DND-41 (cell line): ENCODE results near the gene VKORC1.

ENCODE experiments used
- ATAC-seq: fragments of 200-7000 bp; cut with Tn5 transposase; 3 replicates; pipeline ENCODE4 v1.9.1; 2021; ENCODE audit warnings: low read depth; ENCODE audit not compliant: insufficient read depth
- DNase-seq: peaks from one replicate; pipeline ENCODE4 v3.0.0-alpha.2; 2020
- H2AFZ ChIP-seq: 2 replicates; pipeline ENCODE4 v1.6.0; 2012; ENCODE audit warnings: low read depth, low read length
- H3K27ac ChIP-seq: 2 replicates; pipeline ENCODE4 v1.5.1; 2012; ENCODE audit warnings: low read length, inconsistent platforms
- H3K27me3 ChIP-seq: fragments of 200-600 bp; sonication (generic); 2 replicates; pipeline ENCODE4 v1.6.0; 2012; ENCODE audit warnings: low read length, mild to moderate bottlenecking, inconsistent platforms; ENCODE audit not compliant: insufficient read depth, poor library complexity
- H3K36me3 ChIP-seq: 2 replicates; pipeline ENCODE4 v1.5.1; 2012; ENCODE audit warnings: low read length, inconsistent platforms; ENCODE audit not compliant: insufficient read depth
- H3K4me1 ChIP-seq: 2 replicates; pipeline ENCODE4 v1.5.1; 2012; ENCODE audit warnings: mild to moderate bottlenecking, low read length; ENCODE audit not compliant: insufficient read depth
- H3K4me2 ChIP-seq: 2 replicates; pipeline ENCODE4 v1.6.0; 2012; ENCODE audit warnings: mild to moderate bottlenecking, moderate library complexity, low read length, inconsistent platforms; ENCODE audit not compliant: insufficient read depth
- H3K4me3 ChIP-seq, 2 experiments: fragments of 200-600 bp in 1 of 2; shearing (Covaris generic) in 1 of 2; 2 replicates each; pipeline ENCODE4 v1.5.1; 2012 to 2016; ENCODE audit warnings: inconsistent platforms in 2 of 2, low read length in 2 of 2, mild to moderate bottlenecking in 2 of 2, low read depth in 1 of 2, moderate library complexity in 1 of 2
- H3K79me2 ChIP-seq: 2 replicates; pipeline ENCODE4 v1.6.0; 2012; ENCODE audit warnings: low read length, inconsistent platforms; ENCODE audit not compliant: insufficient read depth
- H3K9ac ChIP-seq: 2 replicates; pipeline ENCODE4 v1.6.0; 2012; ENCODE audit warnings: low read depth, mild to moderate bottlenecking, inconsistent platforms, low read length, moderate library complexity
- H3K9me3 ChIP-seq: 2 replicates; pipeline ENCODE4 v1.5.1; 2012; ENCODE audit warnings: low read length, moderate library complexity, mild to moderate bottlenecking, inconsistent platforms; ENCODE audit not compliant: insufficient read depth, severe bottlenecking
- H4K20me1 ChIP-seq: 2 replicates; pipeline ENCODE4 v1.6.0; 2012; ENCODE audit warnings: low read length; ENCODE audit not compliant: insufficient read depth
- EZH2 ChIP-seq: IDR thresholded peaks from 3 replicates; pipeline ENCODE4 v1.6.1; 2012; ENCODE audit warnings: borderline replicate concordance, low read depth, mild to moderate bottlenecking, moderate library complexity, low read length, inconsistent platforms; ENCODE audit not compliant: severe bottlenecking
- TF ChIP-seq, protein P1 (sequence below): IDR thresholded peaks from 2 replicates; pipeline ENCODE4 v1.5.1; 2012; ENCODE audit warnings: borderline replicate concordance, low read length, moderate library complexity, mild to moderate bottlenecking; ENCODE audit not compliant: poor library complexity, severe bottlenecking; ENCODE audit errors: extremely low read depth

Gene VKORC1

DNA sequence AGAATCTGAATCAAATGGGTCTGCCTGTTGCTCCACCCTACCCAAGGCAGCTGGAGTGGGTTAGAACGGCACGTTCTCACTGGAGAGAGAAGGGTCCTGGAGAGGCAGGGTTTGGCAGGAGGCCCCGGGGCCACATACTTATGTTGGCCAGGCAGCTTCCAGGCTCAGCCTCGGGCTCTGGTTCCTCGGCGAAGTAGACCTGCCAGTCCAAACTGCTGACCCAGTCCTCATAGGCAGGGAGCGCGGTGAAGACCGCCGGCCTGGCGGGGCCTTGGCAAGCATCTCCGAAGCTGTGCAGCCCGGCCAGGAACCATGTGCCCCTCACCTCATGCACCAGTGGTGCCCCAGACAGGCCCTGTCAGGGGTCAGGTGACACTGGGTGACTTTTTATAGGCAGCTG, 10.6 kb downstream of the VKORC1 start:
- Histone ChIP-seq H4K20me1 (peaks cover 59% of the 10 kb centered on the region), H3K27me3 (no peaks in the 10 kb centered on the region), H3K27ac (no peak overlapping the region), H3K36me3 (peaks cover 91% of the 10 kb centered on the region), H2AFZ (no peak overlapping the region), H3K4me1 (peaks cover 15% of the 10 kb centered on the region), H3K9me3 (no peaks in the 10 kb centered on the region), H3K9ac (no peak overlapping the region), H3K4me3 (no peak overlapping the region), H3K4me2 (no peak overlapping the region), H3K79me2 (peaks cover 33% of the 10 kb centered on the region)
- no peak for ATAC-seq
- TF ChIP-seq, protein P1, sequence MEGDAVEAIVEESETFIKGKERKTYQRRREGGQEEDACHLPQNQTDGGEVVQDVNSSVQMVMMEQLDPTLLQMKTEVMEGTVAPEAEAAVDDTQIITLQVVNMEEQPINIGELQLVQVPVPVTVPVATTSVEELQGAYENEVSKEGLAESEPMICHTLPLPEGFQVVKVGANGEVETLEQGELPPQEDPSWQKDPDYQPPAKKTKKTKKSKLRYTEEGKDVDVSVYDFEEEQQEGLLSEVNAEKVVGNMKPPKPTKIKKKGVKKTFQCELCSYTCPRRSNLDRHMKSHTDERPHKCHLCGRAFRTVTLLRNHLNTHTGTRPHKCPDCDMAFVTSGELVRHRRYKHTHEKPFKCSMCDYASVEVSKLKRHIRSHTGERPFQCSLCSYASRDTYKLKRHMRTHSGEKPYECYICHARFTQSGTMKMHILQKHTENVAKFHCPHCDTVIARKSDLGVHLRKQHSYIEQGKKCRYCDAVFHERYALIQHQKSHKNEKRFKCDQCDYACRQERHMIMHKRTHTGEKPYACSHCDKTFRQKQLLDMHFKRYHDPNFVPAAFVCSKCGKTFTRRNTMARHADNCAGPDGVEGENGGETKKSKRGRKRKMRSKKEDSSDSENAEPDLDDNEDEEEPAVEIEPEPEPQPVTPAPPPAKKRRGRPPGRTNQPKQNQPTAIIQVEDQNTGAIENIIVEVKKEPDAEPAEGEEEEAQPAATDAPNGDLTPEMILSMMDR = no peak
- TF ChIP-seq EZH2 = no peak
- no peak for DNase-seq

DNA sequence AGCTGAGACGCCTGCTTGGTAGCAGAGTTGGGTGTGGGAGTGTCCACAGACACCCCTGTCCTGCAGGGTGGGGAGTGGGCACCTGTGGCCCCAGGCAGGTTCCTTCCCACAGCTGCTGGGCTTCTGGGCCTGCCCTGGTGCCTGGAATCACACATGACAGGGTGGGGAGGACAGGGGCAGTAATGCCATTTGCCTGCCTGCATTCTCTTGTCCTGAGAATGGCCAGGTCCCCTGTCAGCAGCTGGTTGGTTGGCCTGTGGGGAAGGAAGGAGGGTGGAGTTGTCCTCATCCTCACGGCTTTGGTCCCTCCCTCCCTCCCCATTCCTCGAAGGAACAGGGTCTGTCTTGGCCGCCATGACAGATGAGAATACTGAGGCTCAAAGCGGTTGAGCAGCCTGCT, 11.0 kb downstream of the VKORC1 start:
- peaks cover 15% of the 10 kb centered on the region for H3K4me1 ChIP-seq
- no peak overlapping the region for H3K9ac ChIP-seq
- peaks cover 37% of the 10 kb centered on the region for H3K79me2 ChIP-seq
- H2AFZ ChIP-seq = no peak overlapping the region
- ATAC-seq (no peak), DNase-seq (no peak)
- no peak overlapping the region for H3K4me3 ChIP-seq
- H3K27ac ChIP-seq = no peak overlapping the region
- H3K4me2 ChIP-seq = no peak overlapping the region
- TF ChIP-seq, protein P1 = no peak
- TF ChIP-seq EZH2 = no peak
- no peaks in the 10 kb centered on the region for H3K9me3 ChIP-seq
- peaks cover 59% of the 10 kb centered on the region for H4K20me1 ChIP-seq
- no peaks in the 10 kb centered on the region for H3K27me3 ChIP-seq
- peaks cover 91% of the 10 kb centered on the region for H3K36me3 ChIP-seq

DNA sequence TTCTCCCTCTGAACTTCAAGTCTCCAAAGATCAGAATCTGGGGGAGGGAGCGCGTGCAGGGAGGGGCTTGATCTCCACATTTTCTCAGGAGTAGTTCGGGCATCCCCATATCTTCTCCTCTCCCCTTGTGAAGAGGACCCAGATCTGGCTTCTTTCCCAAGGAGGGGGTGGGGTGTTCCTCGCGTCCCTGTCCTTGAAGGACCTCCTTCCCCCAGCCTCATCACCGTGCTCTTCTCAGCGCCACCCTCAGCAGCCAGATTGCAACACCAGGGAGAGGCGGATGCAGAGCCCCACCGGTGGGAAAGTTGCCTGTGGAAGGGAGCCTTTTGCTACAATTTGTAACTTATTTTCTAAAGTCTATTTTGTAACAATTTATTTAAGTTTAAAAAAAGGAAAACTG, 11.5 kb downstream of the VKORC1 start:
- Histone ChIP-seq H3K4me3 (no peak overlapping the region), H3K36me3 (peaks cover 93% of the 10 kb centered on the region), H3K4me2 (no peak overlapping the region), H2AFZ (no peak overlapping the region), H3K4me1 (peaks cover 15% of the 10 kb centered on the region), H4K20me1 (peaks cover 59% of the 10 kb centered on the region), H3K9me3 (no peaks in the 10 kb centered on the region), H3K27ac (no peak overlapping the region), H3K9ac (no peak overlapping the region), H3K27me3 (no peaks in the 10 kb centered on the region), H3K79me2 (peaks cover 42% of the 10 kb centered on the region)
- ATAC-seq (no peak), DNase-seq (no peak)
- TF ChIP-seq, protein P1 = no peak
- TF ChIP-seq EZH2 = no peak

DNA sequence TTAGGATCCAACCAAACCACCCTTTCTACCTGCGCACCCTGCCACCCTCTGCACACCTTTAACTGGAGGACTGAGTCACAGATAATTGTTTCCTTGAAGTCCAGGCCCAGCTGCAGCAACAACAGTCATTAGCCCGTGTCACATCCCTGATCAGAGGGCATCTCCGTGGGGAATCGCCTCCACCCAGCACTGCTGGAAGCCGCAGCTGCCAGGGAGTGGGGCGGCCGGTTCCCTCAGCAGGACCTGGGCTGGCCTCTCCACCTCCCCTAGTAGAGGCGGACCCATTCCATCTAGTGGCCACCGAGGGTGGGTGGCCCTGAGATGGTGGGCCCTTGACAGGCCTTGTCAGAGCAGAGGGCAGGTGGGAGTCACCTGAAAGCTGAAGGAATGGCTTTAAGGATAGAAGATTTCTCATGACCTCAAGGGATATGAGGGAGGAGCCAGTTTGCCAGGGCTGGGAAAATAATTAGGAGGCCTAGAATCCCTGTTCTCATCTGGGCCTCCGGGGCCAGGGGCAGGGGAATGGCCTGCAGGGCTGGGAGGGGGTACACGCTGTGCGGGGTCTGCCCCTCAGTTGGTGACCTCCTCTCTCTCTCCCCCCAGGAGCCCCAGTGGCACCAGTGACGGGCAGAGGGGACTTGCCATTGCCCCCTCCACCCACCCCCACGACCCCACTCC, 12.1 kb downstream of the VKORC1 start:
- Histone ChIP-seq H3K36me3 (peaks cover 95% of the 10 kb centered on the region), H3K79me2 (peaks cover 47% of the 10 kb centered on the region), H2AFZ (no peak overlapping the region), H3K9me3 (no peaks in the 10 kb centered on the region), H3K9ac (no peak overlapping the region), H4K20me1 (peaks cover 64% of the 10 kb centered on the region), H3K27me3 (no peaks in the 10 kb centered on the region), H3K27ac (no peak overlapping the region), H3K4me2 (no peak overlapping the region), H3K4me3 (no peak overlapping the region), H3K4me1 (peaks cover 15% of the 10 kb centered on the region)
- DNase-seq = no peak
- no peak for ATAC-seq
- no peak for TF ChIP-seq EZH2
- TF ChIP-seq, protein P1 = no peak
